Measurements from ENCODE around the gene STAC2.
"Not testable (repeated sequence)": the region's sequence is repeated elsewhere in the genome, so short reads cannot be mapped to it uniquely, and the experiment has no call there.

STAC2 gene

GRCh38 chr17:39225308-39225958 is at the start of gene STAC2:
TSS of gene STAC2 (minus strand) at chr17:39225945. CDS start at chr17:39225502, 443 bp downstream.
- no peak for DNase-seq

DNA sequence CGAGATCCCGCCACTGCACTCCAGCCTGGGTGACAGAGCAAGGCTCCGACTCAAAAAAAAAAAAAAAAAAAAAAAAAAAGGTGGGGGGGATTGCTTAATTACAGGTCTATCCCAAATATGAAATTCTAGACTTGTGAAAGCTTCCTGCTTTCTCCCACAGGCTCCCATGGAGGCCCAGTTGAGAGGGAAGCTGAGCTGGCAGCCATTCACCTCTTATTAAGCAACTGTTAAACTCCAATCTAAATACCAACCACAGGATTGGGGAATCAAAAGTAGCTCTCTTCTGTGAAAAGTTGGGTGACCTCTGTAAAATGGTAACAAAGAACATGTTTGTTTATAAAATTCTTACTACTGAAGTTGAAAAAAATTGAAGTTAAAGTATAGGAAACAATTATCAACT is 45.8 kb upstream of the STAC2 start:
- peak; percentile 64 for DNase-seq

DNA sequence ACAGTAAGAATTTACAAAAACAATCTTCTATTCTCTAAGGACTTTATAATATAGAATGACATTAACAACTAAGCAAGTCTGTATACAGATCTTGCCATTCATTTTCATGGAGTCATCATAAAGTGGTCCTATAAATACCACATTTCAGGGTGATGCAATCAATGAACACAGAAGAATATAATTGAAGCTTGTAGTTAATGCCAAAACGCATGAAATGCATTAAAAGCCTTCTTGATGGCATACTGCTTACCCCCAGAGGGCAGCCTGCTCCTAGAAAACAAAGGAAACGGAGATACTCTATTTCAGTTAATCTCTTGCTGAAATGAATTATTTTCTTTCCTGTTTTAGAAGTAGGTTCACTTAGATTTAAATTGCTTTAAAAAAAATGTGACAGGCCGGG is 45.2 kb upstream of the STAC2 start:
- peak; percentile 64 for DNase-seq

DNA sequence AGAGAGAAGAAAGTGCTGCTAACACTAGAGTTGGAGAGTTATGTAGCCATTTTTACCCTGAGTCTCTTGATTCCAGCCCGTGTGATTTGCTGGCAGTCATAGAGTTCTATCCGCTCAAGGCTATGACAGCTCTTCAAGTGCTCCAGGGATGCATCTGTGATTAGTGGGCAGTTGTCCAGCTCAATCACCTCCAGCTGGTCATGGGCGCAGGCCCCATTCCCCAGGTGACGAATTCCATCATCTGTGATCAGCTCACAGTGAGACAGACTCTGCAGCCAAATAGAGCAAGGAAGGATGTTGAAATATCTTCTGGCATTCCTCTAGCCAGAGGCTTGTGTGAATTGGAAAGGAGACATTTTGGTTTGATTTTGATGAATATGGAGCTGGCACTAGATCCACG is 38.4 kb upstream of the STAC2 start:
- DNase-seq = no peak

GRCh38 chr17:39261286-39261685 is 35.5 kb upstream of the STAC2 start:
- no peak for DNase-seq

- DNase-seq = no peak
Observed at GRCh38 chr17:39252788-39253460, 27.2 kb upstream of the STAC2 start.

DNA sequence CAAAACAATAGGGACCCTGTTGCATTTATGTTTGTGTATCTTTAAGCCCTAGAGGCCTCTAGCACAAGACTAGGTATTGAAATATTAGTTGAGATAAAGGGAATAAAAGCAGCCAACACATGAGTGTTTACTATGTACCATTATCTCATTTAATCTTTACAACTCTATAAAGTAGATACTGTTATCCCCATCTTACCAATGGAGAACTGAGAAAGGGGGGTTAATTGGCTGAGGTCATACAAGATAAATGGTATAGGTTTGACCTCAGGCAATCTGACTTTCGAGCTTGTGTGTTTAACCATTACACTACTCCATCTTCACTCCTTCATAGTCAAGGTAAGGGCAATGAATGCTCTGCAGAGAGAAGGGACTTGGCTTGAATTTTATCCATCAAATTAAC is 26.3 kb upstream of the STAC2 start:
- DNase-seq = no peak

GRCh38 chr17:39250076-39250475 is 24.3 kb upstream of the STAC2 start:
- not testable (repeated sequence) for DNase-seq

- DNase-seq = no peak
Observed at GRCh38 chr17:39246274-39246673, 20.5 kb upstream of the STAC2 start.

GRCh38 chr17:39244600-39245570 is 19.1 kb upstream of the STAC2 start:
- DNase-seq = peak; percentile 69

GRCh38 chr17:39244016-39244599 is 18.4 kb upstream of the STAC2 start:
- peak; percentile 15 for DNase-seq

- DNase-seq = no peak
Observed at GRCh38 chr17:39243155-39243554, 17.4 kb upstream of the STAC2 start.

- DNase-seq = no peak
Observed at GRCh38 chr17:39240631-39241030, 14.9 kb upstream of the STAC2 start.

- DNase-seq = no peak
Observed at GRCh38 chr17:39239640-39240314, 14.0 kb upstream of the STAC2 start.

DNA sequence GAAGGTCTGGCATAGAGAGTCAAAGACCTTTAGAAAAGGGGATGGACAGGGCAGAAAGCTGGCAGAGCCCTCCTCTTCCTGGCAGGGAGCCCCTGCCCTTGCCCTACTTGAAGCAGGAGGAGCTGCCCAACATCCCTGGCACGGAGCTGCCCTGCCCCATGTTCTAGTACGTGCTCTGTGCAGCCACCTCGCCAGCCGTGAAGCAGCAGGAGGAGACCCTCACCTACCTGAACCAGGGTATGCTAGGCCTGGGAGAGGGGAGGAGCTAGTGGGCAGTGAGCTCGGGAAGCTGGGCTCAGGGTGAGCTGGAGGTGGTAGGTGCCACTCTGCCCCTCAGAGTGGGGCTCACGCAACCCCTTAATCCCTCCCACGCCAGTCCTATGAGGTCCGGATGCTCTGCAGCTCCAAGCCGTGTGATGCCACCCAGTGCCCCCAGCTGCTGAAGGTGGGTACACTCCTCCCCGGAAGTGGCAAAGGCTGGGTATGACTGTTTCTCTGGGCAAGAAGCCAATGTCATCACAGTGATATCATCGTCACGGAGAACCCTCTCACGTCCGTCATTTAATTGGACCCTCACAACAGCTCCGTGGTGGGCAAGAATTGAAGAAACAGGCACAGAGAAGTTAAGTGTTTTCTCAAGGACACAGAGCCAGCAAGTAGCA is 12.7 kb upstream of the STAC2 start:
- peak; percentile 21 for DNase-seq

- no peak for DNase-seq
Observed at GRCh38 chr17:39237586-39237985, 11.8 kb upstream of the STAC2 start.

DNA sequence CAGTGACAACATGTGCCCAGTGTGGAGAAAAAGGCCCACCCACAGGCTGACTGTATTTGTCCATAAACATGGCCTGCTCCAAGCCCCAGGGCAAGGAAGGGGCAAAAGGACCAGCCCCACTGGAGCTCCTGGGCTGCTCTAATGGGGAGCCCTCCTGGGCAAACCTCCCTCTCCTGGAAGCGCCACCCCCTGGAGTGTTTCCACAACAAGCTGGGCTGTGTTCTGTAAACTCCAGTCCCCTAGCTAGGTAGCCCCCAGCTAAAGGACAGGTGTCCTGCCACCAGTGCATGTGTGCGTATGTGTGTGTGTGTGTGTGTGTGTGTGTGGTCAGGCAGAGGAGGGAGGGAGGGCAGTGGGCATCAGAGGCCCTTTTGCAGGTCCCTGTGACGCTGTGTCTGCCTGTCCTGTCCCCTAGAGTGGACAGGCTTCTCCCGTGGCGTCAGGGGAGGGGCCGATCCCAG is 11.3 kb upstream of the STAC2 start:
- no peak for DNase-seq

GRCh38 chr17:39236450-39236927 is 10.7 kb upstream of the STAC2 start:
- DNase-seq = no peak

GRCh38 chr17:39235555-39236449 is 10.1 kb upstream of the STAC2 start:
- DNase-seq = peak; percentile 40
